ENCODE results near the gene ATP2A1.

Gene ATP2A1

DNA sequence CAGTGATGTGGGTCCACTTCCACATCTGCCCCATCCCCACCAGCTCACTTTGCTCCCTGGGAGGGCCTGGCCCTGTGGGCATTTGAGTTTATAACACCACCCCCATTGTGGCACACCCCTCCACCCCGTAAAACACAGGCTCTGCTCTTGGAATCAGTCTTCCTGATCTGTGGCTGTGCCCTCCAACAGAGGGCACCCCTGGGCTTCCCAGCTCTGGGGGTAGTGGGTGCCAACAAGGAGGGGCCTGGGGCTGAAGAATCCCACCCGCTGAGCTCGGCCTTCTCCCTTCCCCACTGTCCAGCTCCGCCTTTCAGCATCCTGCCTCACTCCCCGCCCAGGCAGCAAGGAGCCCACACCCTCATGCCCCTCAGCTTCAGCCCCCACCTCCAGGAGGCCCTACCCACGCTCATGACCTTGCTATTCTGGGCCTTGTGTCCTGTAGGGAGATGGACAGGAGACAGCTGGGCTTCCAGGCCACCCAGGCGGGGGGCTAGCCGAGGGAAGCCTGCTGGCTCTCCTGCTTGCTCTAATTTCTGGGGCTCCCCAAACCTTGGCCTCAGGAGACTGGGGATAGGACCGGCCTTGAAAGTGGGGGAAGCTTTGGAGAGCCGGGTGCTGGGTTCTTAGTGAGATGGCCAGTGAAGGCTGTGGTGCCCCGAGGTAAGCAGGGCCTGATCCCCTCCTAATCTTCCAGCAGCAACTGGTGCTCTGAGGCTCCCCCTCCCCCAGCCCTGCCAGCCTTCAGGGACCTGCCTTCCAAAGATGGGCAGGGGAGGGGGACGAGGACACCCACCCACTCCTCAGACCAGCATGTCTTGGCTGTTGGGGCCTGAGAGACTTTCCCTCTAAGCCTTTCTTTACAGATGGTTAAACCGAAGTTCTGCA is 2.9 kb upstream of the ATP2A1 start:
- TF ChIP-seq ARNTL (CRISPR knock-in tag; IDR thresholded peaks at IDR 0.05; ENCODE audit: borderline replicate concordance, low read depth) (no peak), CSDC2 (CRISPR knock-in tag; IDR thresholded peaks at IDR 0.05) (no peak), ZFP3 (CRISPR knock-in tag; IDR thresholded peaks at IDR 0.05) (no peak), PPARA (CRISPR knock-in tag; IDR thresholded peaks at IDR 0.05; ENCODE audit: borderline replicate concordance) (no peak), ZNF8 (CRISPR knock-in tag; IDR thresholded peaks at IDR 0.05) (no peak), BACH2 (CRISPR knock-in tag; IDR thresholded peaks at IDR 0.05; ENCODE audit: borderline replicate concordance) (no peak), ZNF565 (CRISPR knock-in tag; conservative IDR thresholded peaks at IDR 0.05; ENCODE audit: low read depth) (no peak)
- TF ChIP-seq, protein P1, sequence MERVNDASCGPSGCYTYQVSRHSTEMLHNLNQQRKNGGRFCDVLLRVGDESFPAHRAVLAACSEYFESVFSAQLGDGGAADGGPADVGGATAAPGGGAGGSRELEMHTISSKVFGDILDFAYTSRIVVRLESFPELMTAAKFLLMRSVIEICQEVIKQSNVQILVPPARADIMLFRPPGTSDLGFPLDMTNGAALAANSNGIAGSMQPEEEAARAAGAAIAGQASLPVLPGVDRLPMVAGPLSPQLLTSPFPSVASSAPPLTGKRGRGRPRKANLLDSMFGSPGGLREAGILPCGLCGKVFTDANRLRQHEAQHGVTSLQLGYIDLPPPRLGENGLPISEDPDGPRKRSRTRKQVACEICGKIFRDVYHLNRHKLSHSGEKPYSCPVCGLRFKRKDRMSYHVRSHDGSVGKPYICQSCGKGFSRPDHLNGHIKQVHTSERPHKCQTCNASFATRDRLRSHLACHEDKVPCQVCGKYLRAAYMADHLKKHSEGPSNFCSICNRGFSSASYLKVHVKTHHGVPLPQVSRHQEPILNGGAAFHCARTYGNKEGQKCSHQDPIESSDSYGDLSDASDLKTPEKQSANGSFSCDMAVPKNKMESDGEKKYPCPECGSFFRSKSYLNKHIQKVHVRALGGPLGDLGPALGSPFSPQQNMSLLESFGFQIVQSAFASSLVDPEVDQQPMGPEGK (CRISPR knock-in tag; IDR thresholded peaks at IDR 0.05; ENCODE audit: borderline replicate concordance), result no peak
- no peak for ATAC-seq

DNA sequence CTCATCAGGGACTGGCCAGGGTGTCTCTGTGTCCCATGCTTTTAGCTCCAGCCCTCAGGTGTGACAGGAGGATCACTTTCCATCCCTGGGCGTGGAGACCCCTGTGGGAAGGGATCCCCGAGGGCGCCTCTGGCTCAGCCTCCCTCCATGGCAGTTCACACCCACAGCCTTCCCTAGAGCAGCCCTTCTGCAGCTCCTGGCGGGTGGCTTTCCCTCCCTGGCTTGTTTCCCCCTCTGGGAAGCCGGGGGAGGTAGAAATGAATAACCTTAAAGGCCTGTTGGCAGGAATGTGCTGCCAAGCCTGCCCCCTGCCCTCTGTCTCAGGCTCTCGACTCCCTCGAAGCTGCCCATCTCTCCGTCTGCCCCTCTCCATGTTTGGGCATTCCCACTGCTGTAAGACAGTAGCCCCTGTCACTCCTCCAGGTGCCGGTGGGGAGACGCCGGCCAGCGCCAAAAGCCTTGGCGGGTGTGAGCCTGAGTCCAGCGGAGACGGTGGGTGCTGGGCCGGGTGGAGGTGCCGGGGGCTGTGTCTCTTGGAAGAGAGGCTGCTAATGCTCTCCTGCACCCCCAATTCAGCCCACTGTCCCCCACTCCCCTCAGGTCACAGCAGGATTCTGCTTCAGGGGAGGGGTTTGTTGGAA is 2.1 kb upstream of the ATP2A1 start:
- ATAC-seq, result no peak

DNA sequence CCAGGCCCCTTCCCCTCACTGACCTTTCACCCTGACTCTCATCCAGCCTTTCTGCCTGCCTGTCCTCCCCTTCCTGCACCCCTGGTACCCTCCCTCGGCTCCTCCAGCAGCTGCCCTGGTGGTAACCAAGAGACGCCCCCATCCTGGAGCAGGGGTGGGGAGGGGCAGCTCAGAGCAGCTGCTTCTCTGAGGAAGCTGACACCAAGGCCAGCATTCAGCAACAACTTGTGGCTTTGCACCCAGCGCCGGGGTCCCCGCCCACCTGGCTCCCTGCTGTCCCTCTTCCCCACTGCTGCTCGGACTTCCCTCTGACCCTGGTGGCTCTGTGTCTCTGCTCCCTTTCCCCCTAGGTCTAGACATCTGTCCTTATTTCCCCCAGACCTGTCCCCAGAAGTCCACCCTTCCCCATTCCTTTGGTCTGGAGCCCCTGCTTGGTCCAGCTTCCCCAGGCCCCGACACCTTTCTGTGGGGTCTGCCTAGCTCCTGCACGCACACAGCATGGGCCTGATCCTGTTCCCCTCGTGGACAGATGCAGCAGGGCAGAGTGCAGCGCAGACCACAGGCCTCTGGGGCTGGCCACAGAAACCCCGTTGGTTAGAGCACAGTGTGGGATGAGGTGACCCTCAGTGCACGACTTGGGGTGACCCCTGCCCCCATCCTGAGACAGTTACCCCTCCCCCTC is 1.2 kb upstream of the ATP2A1 start:
- no peak for ATAC-seq
- TF ChIP-seq, protein P1 (CRISPR knock-in tag; IDR thresholded peaks at IDR 0.05; ENCODE audit: borderline replicate concordance), result no peak
- TF ChIP-seq, protein P2, sequence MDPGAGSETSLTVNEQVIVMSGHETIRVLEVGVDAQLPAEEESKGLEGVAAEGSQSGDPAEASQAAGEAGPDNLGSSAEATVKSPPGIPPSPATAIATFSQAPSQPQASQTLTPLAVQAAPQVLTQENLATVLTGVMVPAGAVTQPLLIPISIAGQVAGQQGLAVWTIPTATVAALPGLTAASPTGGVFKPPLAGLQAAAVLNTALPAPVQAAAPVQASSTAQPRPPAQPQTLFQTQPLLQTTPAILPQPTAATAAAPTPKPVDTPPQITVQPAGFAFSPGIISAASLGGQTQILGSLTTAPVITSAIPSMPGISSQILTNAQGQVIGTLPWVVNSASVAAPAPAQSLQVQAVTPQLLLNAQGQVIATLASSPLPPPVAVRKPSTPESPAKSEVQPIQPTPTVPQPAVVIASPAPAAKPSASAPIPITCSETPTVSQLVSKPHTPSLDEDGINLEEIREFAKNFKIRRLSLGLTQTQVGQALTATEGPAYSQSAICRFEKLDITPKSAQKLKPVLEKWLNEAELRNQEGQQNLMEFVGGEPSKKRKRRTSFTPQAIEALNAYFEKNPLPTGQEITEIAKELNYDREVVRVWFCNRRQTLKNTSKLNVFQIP (CRISPR knock-in tag; IDR thresholded peaks at IDR 0.05; ENCODE audit: borderline replicate concordance, low read depth), result no peak
- TF ChIP-seq ZC3H10 (CRISPR knock-in tag; IDR thresholded peaks at IDR 0.05) (no peak), OSR1 (CRISPR knock-in tag; IDR thresholded peaks at IDR 0.05) (no peak), ZNF8 (CRISPR knock-in tag; IDR thresholded peaks at IDR 0.05) (no peak), ZNF565 (CRISPR knock-in tag; conservative IDR thresholded peaks at IDR 0.05; ENCODE audit: low read depth) (no peak), ISL1 (CRISPR knock-in tag; IDR thresholded peaks at IDR 0.05) (no peak), ZFP30 (CRISPR knock-in tag; IDR thresholded peaks at IDR 0.05) (no peak), RARB (CRISPR knock-in tag; IDR thresholded peaks at IDR 0.05) (no peak), ESRRG (CRISPR knock-in tag; IDR thresholded peaks at IDR 0.05) (no peak)

More for the DNA sequence above, 2.1 kb upstream of the ATP2A1 start:
- TF ChIP-seq TCF4 (CRISPR knock-in tag; IDR thresholded peaks at IDR 0.05; ENCODE audit: borderline replicate concordance) (no peak), ISL1 (CRISPR knock-in tag; IDR thresholded peaks at IDR 0.05) (no peak), ZNF8 (CRISPR knock-in tag; IDR thresholded peaks at IDR 0.05) (no peak), BACH2 (CRISPR knock-in tag; IDR thresholded peaks at IDR 0.05; ENCODE audit: borderline replicate concordance) (no peak), ZFP30 (CRISPR knock-in tag; IDR thresholded peaks at IDR 0.05) (no peak), OSR1 (CRISPR knock-in tag; IDR thresholded peaks at IDR 0.05) (no peak), TOX (CRISPR knock-in tag; IDR thresholded peaks at IDR 0.05; ENCODE audit: borderline replicate concordance) (no peak), CSDC2 (CRISPR knock-in tag; IDR thresholded peaks at IDR 0.05) (no peak), PPARA (CRISPR knock-in tag; IDR thresholded peaks at IDR 0.05; ENCODE audit: borderline replicate concordance) (no peak)
- TF ChIP-seq, protein P3, sequence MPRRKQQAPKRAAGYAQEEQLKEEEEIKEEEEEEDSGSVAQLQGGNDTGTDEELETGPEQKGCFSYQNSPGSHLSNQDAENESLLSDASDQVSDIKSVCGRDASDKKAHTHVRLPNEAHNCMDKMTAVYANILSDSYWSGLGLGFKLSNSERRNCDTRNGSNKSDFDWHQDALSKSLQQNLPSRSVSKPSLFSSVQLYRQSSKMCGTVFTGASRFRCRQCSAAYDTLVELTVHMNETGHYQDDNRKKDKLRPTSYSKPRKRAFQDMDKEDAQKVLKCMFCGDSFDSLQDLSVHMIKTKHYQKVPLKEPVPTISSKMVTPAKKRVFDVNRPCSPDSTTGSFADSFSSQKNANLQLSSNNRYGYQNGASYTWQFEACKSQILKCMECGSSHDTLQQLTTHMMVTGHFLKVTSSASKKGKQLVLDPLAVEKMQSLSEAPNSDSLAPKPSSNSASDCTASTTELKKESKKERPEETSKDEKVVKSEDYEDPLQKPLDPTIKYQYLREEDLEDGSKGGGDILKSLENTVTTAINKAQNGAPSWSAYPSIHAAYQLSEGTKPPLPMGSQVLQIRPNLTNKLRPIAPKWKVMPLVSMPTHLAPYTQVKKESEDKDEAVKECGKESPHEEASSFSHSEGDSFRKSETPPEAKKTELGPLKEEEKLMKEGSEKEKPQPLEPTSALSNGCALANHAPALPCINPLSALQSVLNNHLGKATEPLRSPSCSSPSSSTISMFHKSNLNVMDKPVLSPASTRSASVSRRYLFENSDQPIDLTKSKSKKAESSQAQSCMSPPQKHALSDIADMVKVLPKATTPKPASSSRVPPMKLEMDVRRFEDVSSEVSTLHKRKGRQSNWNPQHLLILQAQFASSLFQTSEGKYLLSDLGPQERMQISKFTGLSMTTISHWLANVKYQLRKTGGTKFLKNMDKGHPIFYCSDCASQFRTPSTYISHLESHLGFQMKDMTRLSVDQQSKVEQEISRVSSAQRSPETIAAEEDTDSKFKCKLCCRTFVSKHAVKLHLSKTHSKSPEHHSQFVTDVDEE (CRISPR knock-in tag; IDR thresholded peaks at IDR 0.05), result no peak
- TF ChIP-seq, protein P2 (CRISPR knock-in tag; IDR thresholded peaks at IDR 0.05; ENCODE audit: borderline replicate concordance, low read depth), result no peak
- TF ChIP-seq, protein P4, sequence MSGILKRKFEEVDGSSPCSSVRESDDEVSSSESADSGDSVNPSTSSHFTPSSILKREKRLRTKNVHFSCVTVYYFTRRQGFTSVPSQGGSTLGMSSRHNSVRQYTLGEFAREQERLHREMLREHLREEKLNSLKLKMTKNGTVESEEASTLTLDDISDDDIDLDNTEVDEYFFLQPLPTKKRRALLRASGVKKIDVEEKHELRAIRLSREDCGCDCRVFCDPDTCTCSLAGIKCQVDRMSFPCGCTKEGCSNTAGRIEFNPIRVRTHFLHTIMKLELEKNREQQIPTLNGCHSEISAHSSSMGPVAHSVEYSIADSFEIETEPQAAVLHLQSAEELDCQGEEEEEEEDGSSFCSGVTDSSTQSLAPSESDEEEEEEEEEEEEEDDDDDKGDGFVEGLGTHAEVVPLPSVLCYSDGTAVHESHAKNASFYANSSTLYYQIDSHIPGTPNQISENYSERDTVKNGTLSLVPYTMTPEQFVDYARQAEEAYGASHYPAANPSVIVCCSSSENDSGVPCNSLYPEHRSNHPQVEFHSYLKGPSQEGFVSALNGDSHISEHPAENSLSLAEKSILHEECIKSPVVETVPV (CRISPR knock-in tag; IDR thresholded peaks at IDR 0.05), result no peak

All from SK-N-SH treated with all-trans-retinoic acid at 6 μM for 48 hours (cell line).